ENCODE measurements around the gene MRPS16. TPM values are rescaled to one million over a fixed set of nuclear protein-coding genes. Genes with fewer than 3 reads are reported as not detected.

MRPS16 gene
- polyA plus RNA-seq (2013, experiment 1 of 2) = 121 TPM
- 120 TPM for polyA plus RNA-seq (2013, experiment 2 of 2)

GRCh38 chr10:73252445-73253224 lies at the start of gene MRPS16:
TSS of gene MRPS16 (minus strand) at chr10:73252644. CDS start at chr10:73252482, 162 bp downstream.
- peak within 1 kb of the TSS; percentile 80 for H3K4me3 ChIP-seq (ENCODE audit: low read length)
- WGBS = under 1% methylated on average over 50 of the region's 51 CpGs
- H3K4me1 ChIP-seq (ENCODE audit: insufficient read depth, low read length) = peaks cover 2% of the 10 kb centered on the region; the same call in 1 of the 2 replicates
- peak within 1 kb of the TSS; percentile 86 for H3K27ac ChIP-seq (ENCODE audit: low read depth, low read length)
- H3K9ac ChIP-seq (ENCODE audit: low read depth, low read length) = peak within 1 kb of the TSS; percentile 90
- H3K27me3 ChIP-seq (ENCODE audit: insufficient read depth, low read length) = no peaks in the 10 kb centered on the region
- peaks cover 24% of the 10 kb centered on the region for H3K36me3 ChIP-seq (ENCODE audit: insufficient read depth, low read length)
- H3K9me3 ChIP-seq (ENCODE audit: insufficient read depth, low read depth, low read length) = no peaks in the 10 kb centered on the region

GRCh38 chr10:73296946-73297345 lies 44.5 kb upstream of the MRPS16 start:
- H3K4me3 ChIP-seq (ENCODE audit: low read length) = no peak overlapping the region
- H3K9ac ChIP-seq (ENCODE audit: low read depth, low read length) = no peak overlapping the region
- 85% methylated on average over 3 of the region's 3 CpGs for WGBS

GRCh38 chr10:73293461-73293860 lies 41.0 kb upstream of the MRPS16 start:
- WGBS = 87% methylated on average over 3 of the region's 3 CpGs
- no peak overlapping the region for H3K9ac ChIP-seq (ENCODE audit: low read depth, low read length)
- no peaks in the 10 kb centered on the region for H3K36me3 ChIP-seq (ENCODE audit: insufficient read depth, low read length)
- H3K4me3 ChIP-seq (ENCODE audit: low read length) = no peak overlapping the region
- H3K9me3 ChIP-seq (ENCODE audit: insufficient read depth, low read depth, low read length) = peaks cover 10% of the 10 kb centered on the region; the same call in 1 of the 2 replicates
- H3K27ac ChIP-seq (ENCODE audit: low read depth, low read length) = no peak overlapping the region
- H3K4me1 ChIP-seq (ENCODE audit: insufficient read depth, low read length) = no peaks in the 10 kb centered on the region
- H3K27me3 ChIP-seq (ENCODE audit: insufficient read depth, low read length) = no peaks in the 10 kb centered on the region

More at GRCh38 chr10:73296946-73297345, 44.5 kb upstream of the MRPS16 start:
- Histone ChIP-seq H3K27me3 (ENCODE audit: insufficient read depth, low read length) (no peaks in the 10 kb centered on the region), H3K36me3 (ENCODE audit: insufficient read depth, low read length) (no peaks in the 10 kb centered on the region), H3K9me3 (ENCODE audit: insufficient read depth, low read depth, low read length) (no peaks in the 10 kb centered on the region), H3K4me1 (ENCODE audit: insufficient read depth, low read length) (no peaks in the 10 kb centered on the region), H3K27ac (ENCODE audit: low read depth, low read length) (no peak overlapping the region)

- Histone ChIP-seq H3K9me3 (ENCODE audit: insufficient read depth, low read depth, low read length) (peaks cover 10% of the 10 kb centered on the region; the same call in 1 of the 2 replicates), H3K36me3 (ENCODE audit: insufficient read depth, low read length) (no peaks in the 10 kb centered on the region), H3K27me3 (ENCODE audit: insufficient read depth, low read length) (no peaks in the 10 kb centered on the region), H3K4me1 (ENCODE audit: insufficient read depth, low read length) (no peaks in the 10 kb centered on the region), H3K9ac (ENCODE audit: low read depth, low read length) (no peak overlapping the region), H3K4me3 (ENCODE audit: low read length) (no peak overlapping the region), H3K27ac (ENCODE audit: low read depth, low read length) (no peak overlapping the region)
- no CpG with 5 or more reads among the region's 1 CpG for WGBS
Measured at GRCh38 chr10:73289958-73290357, 37.5 kb upstream of the MRPS16 start.

- no peak overlapping the region for H3K27ac ChIP-seq (ENCODE audit: low read depth, low read length)
- H3K36me3 ChIP-seq (ENCODE audit: insufficient read depth, low read length) = no peaks in the 10 kb centered on the region
- H3K4me3 ChIP-seq (ENCODE audit: low read length) = no peak overlapping the region
- peaks cover 10% of the 10 kb centered on the region; the same call in 1 of the 2 replicates for H3K9me3 ChIP-seq (ENCODE audit: insufficient read depth, low read depth, low read length)
- WGBS = 100% methylated on average over 1 of the region's 1 CpG
- no peaks in the 10 kb centered on the region for H3K27me3 ChIP-seq (ENCODE audit: insufficient read depth, low read length)
- H3K9ac ChIP-seq (ENCODE audit: low read depth, low read length) = no peak overlapping the region
- H3K4me1 ChIP-seq (ENCODE audit: insufficient read depth, low read length) = no peaks in the 10 kb centered on the region
Measured at GRCh38 chr10:73287441-73287840, 35.0 kb upstream of the MRPS16 start.

- Histone ChIP-seq H3K4me3 (ENCODE audit: low read length) (no peak overlapping the region), H3K27ac (ENCODE audit: low read depth, low read length) (no peak overlapping the region), H3K4me1 (ENCODE audit: insufficient read depth, low read length) (no peaks in the 10 kb centered on the region), H3K9me3 (ENCODE audit: insufficient read depth, low read depth, low read length) (no peaks in the 10 kb centered on the region; the same call in 1 of the 2 replicates), H3K9ac (ENCODE audit: low read depth, low read length) (no peak overlapping the region), H3K27me3 (ENCODE audit: insufficient read depth, low read length) (no peaks in the 10 kb centered on the region), H3K36me3 (ENCODE audit: insufficient read depth, low read length) (no peaks in the 10 kb centered on the region)
- WGBS = 100% methylated on average over 3 of the region's 3 CpGs
Measured at GRCh38 chr10:73281097-73281496, 28.7 kb upstream of the MRPS16 start.

- Histone ChIP-seq H3K27me3 (ENCODE audit: insufficient read depth, low read length) (no peaks in the 10 kb centered on the region), H3K36me3 (ENCODE audit: insufficient read depth, low read length) (no peaks in the 10 kb centered on the region), H3K9ac (ENCODE audit: low read depth, low read length) (no peak overlapping the region), H3K4me3 (ENCODE audit: low read length) (no peak overlapping the region), H3K27ac (ENCODE audit: low read depth, low read length) (no peak overlapping the region), H3K4me1 (ENCODE audit: insufficient read depth, low read length) (no peaks in the 10 kb centered on the region), H3K9me3 (ENCODE audit: insufficient read depth, low read depth, low read length) (peaks cover 7% of the 10 kb centered on the region; the same call in 1 of the 2 replicates)
- 100% methylated on average over 2 of the region's 2 CpGs for WGBS
Measured at GRCh38 chr10:73264423-73264822, 12.0 kb upstream of the MRPS16 start.

GRCh38 chr10:73263693-73264347 lies 11.4 kb upstream of the MRPS16 start:
- no peak overlapping the region for H3K9ac ChIP-seq (ENCODE audit: low read depth, low read length)
- 60% methylated on average over 1 of the region's 1 CpG for WGBS
- H3K27ac ChIP-seq (ENCODE audit: low read depth, low read length) = no peak overlapping the region
- H3K27me3 ChIP-seq (ENCODE audit: insufficient read depth, low read length) = no peaks in the 10 kb centered on the region
- H3K4me3 ChIP-seq (ENCODE audit: low read length) = no peak overlapping the region
- no peaks in the 10 kb centered on the region for H3K4me1 ChIP-seq (ENCODE audit: insufficient read depth, low read length)
- H3K9me3 ChIP-seq (ENCODE audit: insufficient read depth, low read depth, low read length) = peaks cover 13% of the 10 kb centered on the region; the same call in 1 of the 2 replicates
- no peaks in the 10 kb centered on the region for H3K36me3 ChIP-seq (ENCODE audit: insufficient read depth, low read length)

GRCh38 chr10:73262880-73263555 lies 10.6 kb upstream of the MRPS16 start:
- WGBS = 77% methylated on average over 3 of the region's 5 CpGs
- Histone ChIP-seq H3K9me3 (ENCODE audit: insufficient read depth, low read depth, low read length) (peaks cover 16% of the 10 kb centered on the region; the same call in 1 of the 2 replicates), H3K36me3 (ENCODE audit: insufficient read depth, low read length) (no peaks in the 10 kb centered on the region), H3K27ac (ENCODE audit: low read depth, low read length) (no peak overlapping the region), H3K4me3 (ENCODE audit: low read length) (no peak overlapping the region), H3K27me3 (ENCODE audit: insufficient read depth, low read length) (no peaks in the 10 kb centered on the region), H3K9ac (ENCODE audit: low read depth, low read length) (no peak overlapping the region), H3K4me1 (ENCODE audit: insufficient read depth, low read length) (no peaks in the 10 kb centered on the region)

- no peak overlapping the region for H3K27ac ChIP-seq (ENCODE audit: low read depth, low read length)
- no peaks in the 10 kb centered on the region for H3K36me3 ChIP-seq (ENCODE audit: insufficient read depth, low read length)
- H3K9ac ChIP-seq (ENCODE audit: low read depth, low read length) = no peak overlapping the region
Measured at GRCh38 chr10:73262105-73262730, 9.8 kb upstream of the MRPS16 start.

More at GRCh38 chr10:73262105-73262730, 9.8 kb upstream of the MRPS16 start:
- Histone ChIP-seq H3K27me3 (ENCODE audit: insufficient read depth, low read length) (no peaks in the 10 kb centered on the region), H3K4me1 (ENCODE audit: insufficient read depth, low read length) (no peaks in the 10 kb centered on the region), H3K9me3 (ENCODE audit: insufficient read depth, low read depth, low read length) (peaks cover 16% of the 10 kb centered on the region; the same call in 1 of the 2 replicates), H3K4me3 (ENCODE audit: low read length) (no peak overlapping the region)
- WGBS = 81% methylated on average over 4 of the region's 4 CpGs

Data from HUES64 (cell line).